ENCODE data around the gene VPS13D.

Gene VPS13D

DNA sequence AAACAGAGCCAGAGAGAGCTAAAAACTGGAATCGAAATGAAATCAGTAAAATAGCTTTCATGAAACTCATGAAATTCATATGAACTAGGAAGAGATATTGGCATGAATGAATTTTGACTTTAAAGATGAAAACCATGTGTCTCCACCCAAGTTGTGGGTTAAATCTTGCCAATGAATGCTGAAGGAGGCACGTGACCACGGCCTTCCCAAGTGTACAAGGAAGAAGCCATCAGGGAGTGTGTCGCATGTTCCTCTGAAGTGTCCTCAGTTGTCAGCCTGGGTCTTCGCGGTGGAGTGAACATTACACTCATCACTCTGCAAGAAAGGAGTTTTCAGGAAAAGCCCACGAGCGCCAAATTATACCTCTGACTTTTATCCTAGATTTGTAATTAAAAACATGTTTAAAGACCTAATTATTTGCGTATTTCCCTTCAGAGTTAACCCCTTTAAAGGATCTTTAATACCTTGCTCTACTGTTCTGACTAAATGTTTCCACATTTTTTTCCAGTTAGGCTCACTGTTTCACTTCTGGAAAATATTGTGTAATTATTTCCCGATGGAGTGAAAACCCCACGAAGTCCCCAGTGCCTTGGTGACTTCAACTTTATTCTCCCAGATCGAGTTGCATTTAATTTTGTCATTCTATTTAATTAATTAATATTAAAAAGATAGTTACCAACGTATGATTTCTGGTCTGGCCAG is 269.9 kb downstream of the VPS13D start:
- H3K9me3 ChIP-seq (replicated peaks; ENCODE audit: low read length) = no peaks in the 10 kb centered on the region
- H3K36me3 ChIP-seq (ENCODE audit: insufficient read depth, low read length) = peaks cover 14% of the 10 kb centered on the region
- H3K9ac ChIP-seq (ENCODE audit: low read depth, low read length) = no peak overlapping the region
- no peaks in the 10 kb centered on the region for H3K27me3 ChIP-seq (ENCODE audit: control insufficient read depth, insufficient read depth, low read length)
- H3K4me1 ChIP-seq (ENCODE audit: control insufficient read depth, insufficient read depth, low read length) = peaks cover 8% of the 10 kb centered on the region
- no peak overlapping the region for H3K4me3 ChIP-seq (ENCODE audit: low read length)
- no peak overlapping the region for H3K4me2 ChIP-seq (ENCODE audit: low read length)

DNA sequence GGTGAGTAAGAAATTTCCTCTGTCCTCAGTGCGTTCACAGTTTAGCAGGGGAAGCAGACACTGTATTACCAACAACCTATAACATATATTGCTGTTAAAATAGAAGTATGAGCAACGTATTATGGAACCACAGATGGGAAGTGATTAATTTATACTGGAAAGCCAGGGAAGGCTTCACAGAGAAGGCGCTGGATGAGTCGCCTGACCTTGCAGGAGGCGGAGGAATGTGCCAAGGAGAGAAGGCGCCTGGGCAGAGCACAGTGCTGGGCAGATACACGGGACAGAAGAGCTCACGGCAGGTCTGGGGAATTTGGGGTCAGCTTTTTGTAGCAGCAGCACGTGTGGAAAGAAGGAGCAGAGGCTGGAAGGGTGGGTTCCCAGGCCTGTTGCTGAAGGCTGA is 271.8 kb downstream of the VPS13D start:
- H3K9me3 ChIP-seq (replicated peaks; ENCODE audit: low read length) = no peaks in the 10 kb centered on the region
- H3K36me3 ChIP-seq (ENCODE audit: insufficient read depth, low read length) = peaks cover 14% of the 10 kb centered on the region
- no peak overlapping the region for H3K9ac ChIP-seq (ENCODE audit: low read depth, low read length)

DNA sequence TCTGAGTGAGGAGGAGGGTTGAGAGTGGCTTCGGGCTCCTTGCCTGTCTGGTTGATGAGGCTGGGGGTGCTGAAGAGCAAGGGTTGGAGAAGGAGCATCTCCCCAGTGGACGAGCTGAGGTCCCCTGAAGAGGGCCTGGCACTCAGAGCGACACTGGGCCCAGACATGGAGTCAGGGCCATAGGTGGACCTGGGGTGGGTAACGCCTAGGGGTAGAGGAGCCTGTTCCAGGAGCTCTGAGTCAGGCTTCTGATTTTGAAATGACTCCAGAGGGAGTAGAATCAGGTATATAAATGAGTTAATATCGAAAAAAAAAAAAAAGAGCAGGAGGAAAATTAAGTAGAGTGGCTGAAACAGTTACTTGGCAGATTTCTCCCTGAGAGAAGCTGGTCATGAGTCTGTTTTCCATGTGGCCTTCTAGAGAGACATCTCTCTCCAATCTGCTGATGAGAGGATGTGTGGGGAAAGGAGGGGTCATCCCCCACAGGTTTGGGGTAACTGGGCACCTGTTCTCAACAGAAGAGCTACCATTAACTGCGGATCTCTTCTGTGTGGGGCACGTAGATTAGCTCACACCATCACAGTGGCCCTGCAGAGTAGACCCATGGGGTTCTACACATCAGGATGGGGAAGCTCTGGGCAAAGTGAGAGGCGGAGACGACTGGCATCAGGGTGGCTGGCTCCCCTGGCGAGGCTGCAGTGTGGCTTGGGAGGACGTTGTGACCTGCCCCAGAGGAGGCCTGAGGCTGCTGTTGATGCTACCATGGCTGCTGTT is 272.7 kb downstream of the VPS13D start:
- Histone ChIP-seq H3K27me3 (ENCODE audit: control insufficient read depth, insufficient read depth, low read length) (no peaks in the 10 kb centered on the region), H3K4me2 (ENCODE audit: low read length) (no peak overlapping the region), H3K9me3 (replicated peaks; ENCODE audit: low read length) (no peaks in the 10 kb centered on the region), H3K36me3 (ENCODE audit: insufficient read depth, low read length) (peaks cover 13% of the 10 kb centered on the region), H3K9ac (ENCODE audit: low read depth, low read length) (no peak overlapping the region), H3K4me1 (ENCODE audit: control insufficient read depth, insufficient read depth, low read length) (peaks cover 8% of the 10 kb centered on the region), H3K4me3 (ENCODE audit: low read length) (no peak overlapping the region)

More for the DNA sequence above, 271.8 kb downstream of the VPS13D start:
- Histone ChIP-seq H3K4me1 (ENCODE audit: control insufficient read depth, insufficient read depth, low read length) (peaks cover 8% of the 10 kb centered on the region), H3K4me2 (ENCODE audit: low read length) (no peak overlapping the region), H3K4me3 (ENCODE audit: low read length) (no peak overlapping the region), H3K27me3 (ENCODE audit: control insufficient read depth, insufficient read depth, low read length) (no peaks in the 10 kb centered on the region)

DNA sequence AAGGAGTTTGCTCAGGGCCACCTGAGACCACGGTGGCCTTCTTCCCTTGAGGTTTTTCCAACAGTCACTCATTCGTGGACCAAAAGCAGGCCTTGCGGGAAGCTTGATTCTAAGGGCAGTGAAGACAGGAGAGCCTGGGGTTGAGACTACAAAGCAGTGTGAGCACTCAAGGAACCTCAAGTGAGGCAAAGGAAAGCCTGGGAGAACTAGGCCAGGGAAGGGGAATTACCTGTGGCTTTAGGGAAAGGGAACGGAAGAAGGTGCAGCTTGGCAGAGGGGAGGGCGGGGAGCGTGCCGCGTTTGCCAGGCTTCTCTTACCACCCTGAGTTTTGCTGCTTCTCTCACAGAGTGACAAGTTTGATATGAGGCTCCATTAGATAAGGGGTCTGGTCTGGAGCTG is 273.9 kb downstream of the VPS13D start:
- Histone ChIP-seq H3K27me3 (ENCODE audit: control insufficient read depth, insufficient read depth, low read length) (no peaks in the 10 kb centered on the region), H3K4me1 (ENCODE audit: control insufficient read depth, insufficient read depth, low read length) (peaks cover 8% of the 10 kb centered on the region), H3K36me3 (ENCODE audit: insufficient read depth, low read length) (peaks cover 10% of the 10 kb centered on the region), H3K4me2 (ENCODE audit: low read length) (no peak overlapping the region), H3K4me3 (ENCODE audit: low read length) (no peak overlapping the region), H3K9me3 (replicated peaks; ENCODE audit: low read length) (no peaks in the 10 kb centered on the region), H3K9ac (ENCODE audit: low read depth, low read length) (no peak overlapping the region)

DNA sequence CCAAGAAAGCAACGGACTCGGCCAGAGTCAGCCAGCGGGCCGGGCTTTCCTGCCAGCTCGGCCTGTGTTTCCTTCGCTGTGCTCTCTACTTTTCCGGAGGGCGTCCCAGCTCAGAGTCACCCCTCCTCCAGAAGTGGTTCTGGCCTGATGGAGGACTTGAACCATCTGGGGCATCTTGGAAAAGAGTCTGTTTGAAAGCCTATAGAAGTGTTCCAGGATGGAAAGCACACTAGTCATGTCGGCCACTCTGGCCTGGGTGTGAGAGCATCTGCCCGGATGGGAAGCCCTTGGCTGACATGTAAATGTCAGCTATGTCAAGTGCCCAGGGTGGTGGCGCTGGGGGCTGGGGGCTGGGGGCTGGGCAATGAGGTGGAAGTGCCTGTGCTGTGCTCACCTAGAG is 274.8 kb downstream of the VPS13D start:
- Histone ChIP-seq H3K4me1 (ENCODE audit: control insufficient read depth, insufficient read depth, low read length) (peaks cover 8% of the 10 kb centered on the region), H3K9ac (ENCODE audit: low read depth, low read length) (no peak overlapping the region), H3K4me2 (ENCODE audit: low read length) (no peak overlapping the region), H3K9me3 (replicated peaks; ENCODE audit: low read length) (no peaks in the 10 kb centered on the region), H3K27me3 (ENCODE audit: control insufficient read depth, insufficient read depth, low read length) (no peaks in the 10 kb centered on the region), H3K36me3 (ENCODE audit: insufficient read depth, low read length) (peaks cover 14% of the 10 kb centered on the region), H3K4me3 (ENCODE audit: low read length) (no peak overlapping the region)

DNA sequence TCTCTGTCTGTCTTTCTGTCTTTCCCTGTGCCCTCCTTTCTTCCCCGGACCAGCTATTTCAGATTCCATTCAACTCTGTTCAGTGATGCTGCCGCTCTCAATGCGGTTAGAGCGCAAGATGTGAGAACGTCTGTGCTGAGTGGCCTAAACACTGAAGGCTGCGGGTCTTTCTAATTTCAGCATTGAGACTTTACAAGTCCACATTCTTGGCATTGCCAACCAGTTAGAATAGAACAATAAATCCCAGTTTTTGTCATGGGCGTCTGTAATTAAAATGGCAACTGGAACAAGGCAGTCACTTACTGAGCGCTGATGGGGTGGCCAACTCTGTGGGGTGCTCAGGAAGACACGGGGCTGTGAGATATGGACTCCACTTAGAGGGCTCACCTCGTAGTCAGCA is 275.4 kb downstream of the VPS13D start:
- Histone ChIP-seq H3K27me3 (ENCODE audit: control insufficient read depth, insufficient read depth, low read length) (no peaks in the 10 kb centered on the region), H3K9me3 (replicated peaks; ENCODE audit: low read length) (no peaks in the 10 kb centered on the region), H3K9ac (ENCODE audit: low read depth, low read length) (no peak overlapping the region), H3K4me1 (ENCODE audit: control insufficient read depth, insufficient read depth, low read length) (peaks cover 8% of the 10 kb centered on the region), H3K4me3 (ENCODE audit: low read length) (no peak overlapping the region), H3K36me3 (ENCODE audit: insufficient read depth, low read length) (peaks cover 14% of the 10 kb centered on the region), H3K4me2 (ENCODE audit: low read length) (no peak overlapping the region)

DNA sequence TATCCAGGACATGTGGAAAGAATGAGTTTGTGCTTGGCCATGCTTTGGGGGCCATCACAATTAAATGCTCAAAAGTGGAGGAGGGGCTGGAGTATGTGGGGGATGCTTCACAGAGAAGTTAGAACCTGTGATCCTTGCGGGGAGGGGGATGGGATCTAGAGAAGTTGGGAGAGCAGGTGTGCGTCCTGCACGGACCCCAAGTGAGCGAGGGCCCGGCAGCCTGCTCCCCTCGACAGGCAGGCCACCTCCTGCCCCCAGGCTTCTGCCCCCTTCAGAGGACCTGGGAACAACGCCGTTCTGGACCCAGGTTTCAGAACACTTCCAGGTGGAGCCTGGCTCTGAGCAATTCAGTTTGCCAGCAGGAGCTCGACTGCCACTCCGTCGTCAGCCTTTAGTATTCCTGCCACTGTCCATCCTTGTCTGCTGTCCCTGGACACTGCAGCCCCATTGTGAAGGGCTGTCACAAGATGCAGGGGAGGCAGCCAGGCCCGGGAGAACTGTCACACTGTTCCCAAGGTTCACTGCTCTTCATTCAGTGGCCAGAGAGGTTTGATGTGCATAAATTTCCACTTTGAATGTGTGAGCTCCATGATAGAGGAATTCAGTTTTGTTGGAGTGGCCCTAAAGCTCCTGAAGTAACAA is 275.9 kb downstream of the VPS13D start:
- peaks cover 19% of the 10 kb centered on the region for H3K36me3 ChIP-seq (ENCODE audit: insufficient read depth, low read length)
- no peaks in the 10 kb centered on the region for H3K27me3 ChIP-seq (ENCODE audit: control insufficient read depth, insufficient read depth, low read length)

DNA sequence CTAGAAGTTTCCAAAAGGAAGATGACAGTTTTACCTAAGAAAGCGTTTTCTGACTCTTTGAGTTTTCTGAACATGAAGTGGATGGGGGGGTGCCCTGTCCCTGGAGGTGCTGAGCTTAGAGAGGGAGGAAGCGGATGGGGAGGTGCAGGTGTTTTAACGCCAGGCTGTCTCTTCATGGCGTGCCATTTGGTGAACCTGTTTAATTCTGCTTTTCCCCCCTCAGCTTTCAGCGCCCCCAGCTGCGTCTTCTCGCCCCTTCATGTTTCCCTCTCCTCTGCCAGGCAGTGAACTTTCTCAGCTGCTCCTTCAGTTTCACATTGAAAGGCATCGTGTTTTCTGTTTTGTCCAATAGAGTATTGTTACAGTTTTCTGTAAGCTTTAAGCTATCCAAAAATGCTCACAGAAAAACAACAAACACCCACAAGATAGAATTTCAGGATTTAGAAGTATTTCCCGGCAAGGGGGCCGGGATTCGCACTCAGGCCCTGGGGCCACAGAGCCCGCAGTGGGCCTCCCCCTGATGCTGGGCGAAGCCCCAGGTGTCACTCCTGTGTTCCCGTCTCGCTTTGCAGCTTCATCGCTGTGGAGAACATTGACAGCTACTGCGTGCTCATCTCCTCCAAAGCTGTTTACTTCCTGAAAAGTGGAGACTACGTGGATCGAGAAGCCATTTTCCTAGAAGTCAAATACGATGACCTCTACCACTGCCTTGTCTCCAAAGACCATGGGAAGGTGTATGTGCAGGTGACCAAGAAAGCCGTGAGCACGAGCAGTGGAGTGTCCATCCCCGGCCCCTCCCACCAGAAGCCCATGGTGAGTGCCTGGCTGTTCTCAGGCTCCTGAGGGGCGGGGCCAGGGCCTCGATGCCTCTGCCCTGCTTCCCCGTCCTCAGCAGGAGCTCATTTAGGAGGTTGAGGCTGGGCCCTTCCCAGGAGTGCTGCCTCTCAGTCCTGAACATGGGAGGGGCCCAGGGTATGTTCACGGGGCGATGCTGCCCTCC is 276.8 kb downstream of the VPS13D start:
- Histone ChIP-seq H3K4me1 (ENCODE audit: control insufficient read depth, insufficient read depth, low read length) (peaks cover 4% of the 10 kb centered on the region), H3K9me3 (replicated peaks; ENCODE audit: low read length) (no peaks in the 10 kb centered on the region), H3K27me3 (ENCODE audit: control insufficient read depth, insufficient read depth, low read length) (no peaks in the 10 kb centered on the region), H3K4me3 (ENCODE audit: low read length) (no peak overlapping the region), H3K4me2 (ENCODE audit: low read length) (no peak overlapping the region), H3K9ac (ENCODE audit: low read depth, low read length) (no peak overlapping the region), H3K36me3 (ENCODE audit: insufficient read depth, low read length) (peaks cover 22% of the 10 kb centered on the region)

More for the DNA sequence above, 275.9 kb downstream of the VPS13D start:
- no peaks in the 10 kb centered on the region for H3K9me3 ChIP-seq (replicated peaks; ENCODE audit: low read length)
- no peak overlapping the region for H3K4me3 ChIP-seq (ENCODE audit: low read length)
- no peak overlapping the region for H3K4me2 ChIP-seq (ENCODE audit: low read length)
- no peak overlapping the region for H3K9ac ChIP-seq (ENCODE audit: low read depth, low read length)
- peaks cover 8% of the 10 kb centered on the region for H3K4me1 ChIP-seq (ENCODE audit: control insufficient read depth, insufficient read depth, low read length)

DNA sequence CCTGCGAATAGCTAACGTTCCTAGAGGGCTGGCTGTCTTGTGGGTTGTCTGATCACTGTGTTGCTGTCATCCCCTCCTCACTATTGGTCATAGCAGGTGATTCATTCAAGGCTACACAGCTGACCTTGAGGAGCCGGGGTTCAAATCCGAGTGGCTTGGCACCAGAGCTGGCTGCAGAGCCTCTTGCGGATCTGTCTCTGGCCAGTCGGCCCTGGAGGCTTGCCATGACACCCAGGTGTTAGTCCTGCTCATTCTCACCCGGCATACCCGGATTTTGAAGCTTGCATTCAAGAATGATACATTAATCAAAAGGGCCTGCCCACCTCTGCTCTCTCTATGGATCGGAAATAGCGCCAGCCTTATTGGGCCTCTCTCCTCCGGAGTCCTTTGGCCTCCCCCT is 277.8 kb downstream of the VPS13D start:
- Histone ChIP-seq H3K4me2 (ENCODE audit: low read length) (no peak overlapping the region), H3K4me3 (ENCODE audit: low read length) (no peak overlapping the region), H3K27me3 (ENCODE audit: control insufficient read depth, insufficient read depth, low read length) (no peaks in the 10 kb centered on the region), H3K9me3 (replicated peaks; ENCODE audit: low read length) (no peaks in the 10 kb centered on the region), H3K9ac (ENCODE audit: low read depth, low read length) (no peak overlapping the region), H3K4me1 (ENCODE audit: control insufficient read depth, insufficient read depth, low read length) (no peaks in the 10 kb centered on the region), H3K36me3 (ENCODE audit: insufficient read depth, low read length) (peaks cover 22% of the 10 kb centered on the region)

DNA sequence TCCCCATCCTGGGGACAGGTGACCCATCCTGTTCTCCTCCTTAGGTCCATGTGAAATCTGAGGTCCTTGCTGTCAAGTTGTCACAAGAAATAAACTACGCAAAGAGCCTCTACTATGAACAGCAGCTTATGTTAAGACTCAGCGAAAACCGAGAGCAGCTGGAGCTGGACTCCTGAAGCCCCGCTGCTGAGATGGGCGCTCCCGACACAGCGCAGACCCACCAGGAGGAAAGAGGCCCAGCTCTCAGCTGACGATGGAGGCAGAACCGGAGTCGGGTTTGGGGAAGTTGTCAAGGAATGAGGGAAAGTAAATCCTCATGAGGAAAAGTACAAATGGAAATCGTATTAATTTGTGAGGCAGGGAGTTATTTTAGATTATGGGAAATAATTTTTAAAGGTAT is 279.0 kb downstream of the VPS13D start:
- H3K4me3 ChIP-seq (ENCODE audit: low read length) = no peak overlapping the region
- H3K27me3 ChIP-seq (ENCODE audit: control insufficient read depth, insufficient read depth, low read length) = no peaks in the 10 kb centered on the region
- H3K4me1 ChIP-seq (ENCODE audit: control insufficient read depth, insufficient read depth, low read length) = no peaks in the 10 kb centered on the region
- peaks cover 22% of the 10 kb centered on the region for H3K36me3 ChIP-seq (ENCODE audit: insufficient read depth, low read length)
- no peaks in the 10 kb centered on the region for H3K9me3 ChIP-seq (replicated peaks; ENCODE audit: low read length)
- no peak overlapping the region for H3K9ac ChIP-seq (ENCODE audit: low read depth, low read length)
- H3K4me2 ChIP-seq (ENCODE audit: low read length) = no peak overlapping the region

DNA sequence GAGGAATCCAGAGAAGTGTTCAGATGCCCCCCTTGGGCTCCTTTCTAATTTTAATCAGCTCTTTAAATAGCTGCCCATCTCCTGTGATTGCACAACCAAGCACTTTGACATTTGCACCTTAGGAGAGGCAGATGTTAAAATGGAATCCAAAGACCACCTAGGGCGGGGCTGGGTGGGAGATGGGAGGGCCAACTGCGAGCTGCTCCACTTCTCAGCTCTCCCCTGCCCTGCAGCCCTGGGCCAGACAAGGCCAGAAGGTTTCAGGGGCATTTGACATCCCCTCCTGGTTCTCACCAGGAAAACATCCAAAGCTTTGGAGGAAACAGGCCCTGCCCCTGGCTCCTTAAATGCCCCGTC is 281.3 kb downstream of the VPS13D start:
- Histone ChIP-seq H3K4me2 (ENCODE audit: low read length) (no peak overlapping the region), H3K4me3 (ENCODE audit: low read length) (no peak overlapping the region), H3K36me3 (ENCODE audit: insufficient read depth, low read length) (peaks cover 22% of the 10 kb centered on the region), H3K4me1 (ENCODE audit: control insufficient read depth, insufficient read depth, low read length) (no peaks in the 10 kb centered on the region), H3K9ac (ENCODE audit: low read depth, low read length) (no peak overlapping the region), H3K9me3 (replicated peaks; ENCODE audit: low read length) (no peaks in the 10 kb centered on the region), H3K27me3 (ENCODE audit: control insufficient read depth, insufficient read depth, low read length) (no peaks in the 10 kb centered on the region)

Data from skeletal muscle satellite cell (primary cell).